ENCODE data around the gene RPLP2. TPM values are rescaled to one million over a fixed set of nuclear protein-coding genes. Genes with fewer than 3 reads are reported as not detected.

Gene RPLP2
- total and polyA plus RNA-seq, 2 of the 4 experiments (the other 2 are of a cell fraction): 59.9 to 1,897 TPM

GRCh38 chr11:831118-831864, 21.5 kb downstream of the RPLP2 start (continued):
- no peak; the same call in 1 of the 2 replicates for TF ChIP-seq USF2 (IDR thresholded peaks at IDR 0.05; ENCODE audit: low read depth, low read length)

- peak overlapping the region; percentile 80 for H2BK120ac ChIP-seq (ENCODE audit: low read depth, low read length)
- in situ Hi-C loops (cut with MboI; ENCODE audit: low sequenced_read_pairs): no loop called here
- H2BK20ac ChIP-seq (ENCODE audit: low read depth, low read length): 0 out of 2 replicates have a peak overlapping the region, but pooled peaks have one; percentile 70
- peak overlapping the region; percentile 18 for H3K18ac ChIP-seq (ENCODE audit: low read depth, low read length)
- H3K27me3 ChIP-seq (ENCODE audit: control insufficient read depth, insufficient read depth, low read length): peaks cover 4% of the 10 kb centered on the region; the same call in 1 of the 2 replicates
- peaks cover 20% of the 10 kb centered on the region for H3K9me1 ChIP-seq (ENCODE audit: insufficient read depth, low read length)
- intact Hi-C loops (cut with micrococcal nuclease): no loop called here
- H2AFZ ChIP-seq (replicated peaks; ENCODE audit: low read length, poor library complexity): peak overlapping the region; percentile 89
- POLR2A ChIA-PET (ENCODE audit: unreplicated experiment): interaction anchor here (1.4 kb wide), 1 partner anchor 13 kb away, joined by 8 read pairs; the partner anchor contains the start of gene PNPLA2
- ATAC-seq (ENCODE audit: low read depth) (no peak), DNase-seq (no peak)
- peak overlapping the region; percentile 90 for H3K4me2 ChIP-seq (ENCODE audit: low read depth, low read length)
- peak overlapping the region; percentile 97 for H3K4ac ChIP-seq (ENCODE audit: low read depth, low read length)
- 28% methylated on average over 4 of the region's 23 CpGs; no CpG with 5 or more reads in 1 of the 2 experiments for WGBS, 2 experiments (ENCODE audit: extremely low coverage in 2 of 2, insufficient read length in 1 of 2)
- peak overlapping the region; percentile 86 for H3K27ac ChIP-seq (ENCODE audit: insufficient read depth, low read length)
- peak overlapping the region; percentile 49; the same call in 1 of the 2 replicates for H4K5ac ChIP-seq (ENCODE audit: low read depth, low read length)
- peaks cover 37% of the 10 kb centered on the region for H3K4me1 ChIP-seq (ENCODE audit: control insufficient read depth, insufficient read depth, low read length)
- peaks cover 10% of the 10 kb centered on the region for H3K36me3 ChIP-seq (ENCODE audit: control insufficient read depth, insufficient read depth, low read length)
- BruUV-seq (replicated peaks): no TSS peak
- H3K23ac ChIP-seq (ENCODE audit: low read depth, low read length): peak overlapping the region; percentile 69
- peak overlapping the region; percentile 93 for H3K14ac ChIP-seq (replicated peaks; ENCODE audit: low read depth, low read length)
- peak overlapping the region; percentile 100 for H2AK9ac ChIP-seq (replicated peaks; ENCODE audit: low read depth, low read length, poor library complexity)
- peak overlapping the region; percentile 65 for H3K4me3 ChIP-seq (ENCODE audit: insufficient read depth, low read depth, low read length)
- peak overlapping the region; percentile 59 to 93 for H4K8ac ChIP-seq (ENCODE audit: low read depth in 2 of 2, low read length in 2 of 2)
- TF ChIP-seq BHLHE40 (IDR thresholded peaks at IDR 0.05; ENCODE audit: low read depth, low read length): no peak
- TF ChIP-seq CHD1 (IDR thresholded peaks at IDR 0.05; ENCODE audit: low read depth, low read length): no peak
- no peak for TF ChIP-seq RFX5 (IDR thresholded peaks at IDR 0.05; ENCODE audit: low read depth, low read length)
- no peak for TF ChIP-seq RAD21 (IDR thresholded peaks at IDR 0.05; ENCODE audit: low read length)
- TF ChIP-seq CTCF (conservative IDR thresholded peaks at IDR 0.05; ENCODE audit: low read depth, low read length): no peak
- TF ChIP-seq SMC3 (IDR thresholded peaks at IDR 0.05; ENCODE audit: low read depth, low read length): no peak
- TF ChIP-seq CEBPB (IDR thresholded peaks at IDR 0.05; ENCODE audit: low read depth, low read length): no peak
- no peak for TF ChIP-seq MAFK (IDR thresholded peaks at IDR 0.05; ENCODE audit: low read depth, low read length)
- TF ChIP-seq POLR2A (IDR thresholded peaks at IDR 0.05; ENCODE audit: low read depth, low read length): no peak
- TF ChIP-seq NFE2L2 (IDR thresholded peaks at IDR 0.05; ENCODE audit: low read depth, low read length): no peak
- no peak for TF ChIP-seq MAZ (IDR thresholded peaks at IDR 0.05; ENCODE audit: borderline replicate concordance, low read depth, low read length)
- H3K9ac ChIP-seq (ENCODE audit: low read depth, low read length): peak overlapping the region; percentile 48
- no peak overlapping the region for H2BK15ac ChIP-seq (ENCODE audit: low read depth, low read length)
- peak overlapping the region; percentile 99 for H2AK5ac ChIP-seq (ENCODE audit: low read depth, low read length)
- peak overlapping the region; percentile 80 for H2BK5ac ChIP-seq (ENCODE audit: low read depth, low read length, poor library complexity, severe bottlenecking)
- no peaks in the 10 kb centered on the region for H3K9me3 ChIP-seq (ENCODE audit: control insufficient read depth, insufficient read depth, low read length)
- CTCF ChIA-PET: no interaction called here
- peak overlapping the region; percentile 21; the same call in 1 of the 2 replicates for H3K56ac ChIP-seq (ENCODE audit: extremely low read depth, insufficient read depth, low read length)
- dilution Hi-C loops (cut with HindIII; ENCODE audit: low sequenced_read_pairs, unreplicated experiment): no loop called here
- peak overlapping the region; percentile 87 for H4K91ac ChIP-seq (ENCODE audit: insufficient read depth, low read depth, low read length)
- H4K20me1 ChIP-seq (ENCODE audit: insufficient read depth, low read length): peaks cover 50% of the 10 kb centered on the region
- peaks cover 7 to 43% of the 10 kb centered on the region in 2 experiments for H3K79me1 ChIP-seq (ENCODE audit: low read depth in 1 of 2, low read length in 2 of 2)
Observed at GRCh38 chr11:831961-832528, 22.3 kb downstream of the RPLP2 start.
